SJCRH30 (cell line): Measurements from ENCODE around the gene POU4F3. TPM values are rescaled to one million over a fixed set of nuclear protein-coding genes. Genes with fewer than 3 reads are reported as not detected.
A peak's percentile ranks its signal among the peaks of the same experiment; 100 is the strongest.
"Not testable (repeated sequence)": the region's sequence is repeated elsewhere in the genome, so short reads cannot be mapped to it uniquely, and the experiment has no call there.

Source experiments
- DNase-seq, 2 experiments: peaks; one replicate each; pipeline ENCODE4 v3.0.0-alpha.2; 2015 to 2020
- H3K27ac ChIP-seq: fragments of 250-450 bp; sonication (Bioruptor Pico); 2 replicates; pipeline ENCODE4 v1.5.1; 2020; ENCODE audit warnings: mild to moderate bottlenecking, moderate library complexity
- H3K27me3 ChIP-seq: fragments of 250-450 bp; sonication (Bioruptor Pico); 2 replicates; pipeline ENCODE4 v1.5.1; 2020; ENCODE audit warnings: mild to moderate bottlenecking, moderate library complexity
- H3K36me3 ChIP-seq: fragments of 250-450 bp; sonication (Bioruptor Pico); 2 replicates; pipeline ENCODE4 v1.5.1; 2020; ENCODE audit warnings: mild to moderate bottlenecking, moderate library complexity
- H3K4me1 ChIP-seq: fragments of 250-450 bp; sonication (Bioruptor Pico); 2 replicates; pipeline ENCODE4 v1.5.1; 2020; ENCODE audit warnings: mild to moderate bottlenecking, moderate library complexity
- H3K4me3 ChIP-seq: fragments of 250-450 bp; sonication (Bioruptor Pico); 2 replicates; pipeline ENCODE4 v1.5.1; 2020; ENCODE audit warnings: mild to moderate bottlenecking, moderate library complexity
- H3K9me3 ChIP-seq: fragments of 250-450 bp; sonication (Bioruptor Pico); replicated peaks from 2 replicates; pipeline ENCODE4 v1.5.1; 2020; ENCODE audit warnings: mild to moderate bottlenecking, moderate library complexity
- total RNA-seq: library from RNA; depleted of rRNA; stranded (reverse); fragments of >200 nt; shearing (Covaris generic); gene quantifications from 2 replicates; pipeline ENCODE4 v1.2.3, GENCODE V29; 2014; rRNA removed

Gene POU4F3
- 0.13 and 0.14 TPM in 2 replicates for total RNA-seq

- no peak within 1 kb of the TSS for H3K27ac ChIP-seq
- H3K9me3 ChIP-seq: no peaks in the 10 kb centered on the region
- H3K4me1 ChIP-seq: no peaks in the 10 kb centered on the region
- H3K27me3 ChIP-seq: no peaks in the 10 kb centered on the region; the same call in none of the 2 replicates
- H3K36me3 ChIP-seq: no peaks in the 10 kb centered on the region
- no peak for DNase-seq
- H3K4me3 ChIP-seq: no peak within 1 kb of the TSS
Observed at GRCh38 chr5:146338774-146339714, at the start of gene POU4F3. Gene POU4F3, plus strand, starts transcription at chr5:146338839. Its CDS starts 274 bp downstream, at chr5:146339113.

- Histone ChIP-seq H3K4me1 (no peaks in the 10 kb centered on the region; the same call in 1 of the 2 replicates), H3K36me3 (peaks cover 14% of the 10 kb centered on the region), H3K27ac (no peak overlapping the region), H3K4me3 (no peak overlapping the region), H3K27me3 (no peaks in the 10 kb centered on the region), H3K9me3 (no peaks in the 10 kb centered on the region)
- peak in 1 of 2 experiments; percentile 17 for DNase-seq
Observed at GRCh38 chr5:146290318-146290717, 48.3 kb upstream of the POU4F3 start.

GRCh38 chr5:146291421-146292074 lies 47.1 kb upstream of the POU4F3 start:
- no peak overlapping the region for H3K4me3 ChIP-seq

GRCh38 chr5:146296245-146296644 lies 42.4 kb upstream of the POU4F3 start:
- Histone ChIP-seq H3K36me3 (no peaks in the 10 kb centered on the region), H3K27me3 (no peaks in the 10 kb centered on the region), H3K4me1 (no peaks in the 10 kb centered on the region; the same call in 1 of the 2 replicates), H3K9me3 (no peaks in the 10 kb centered on the region), H3K27ac (no peak overlapping the region), H3K4me3 (no peak overlapping the region)
- no peak for DNase-seq

More at GRCh38 chr5:146291421-146292074, 47.1 kb upstream of the POU4F3 start:
- peak; percentile 11 to 76 for DNase-seq
- Histone ChIP-seq H3K36me3 (peaks cover 7% of the 10 kb centered on the region; the same call in 1 of the 2 replicates), H3K9me3 (no peaks in the 10 kb centered on the region), H3K27ac (no peak overlapping the region), H3K27me3 (no peaks in the 10 kb centered on the region), H3K4me1 (no peaks in the 10 kb centered on the region; the same call in 1 of the 2 replicates)

- not testable (repeated sequence) for H3K36me3 ChIP-seq, DNase-seq, H3K4me1 ChIP-seq, H3K27me3 ChIP-seq, H3K9me3 ChIP-seq, H3K27ac ChIP-seq, H3K4me3 ChIP-seq
Observed at GRCh38 chr5:146298920-146299319, 39.7 kb upstream of the POU4F3 start.

- DNase-seq: no peak
- no peaks in the 10 kb centered on the region for H3K4me1 ChIP-seq
Observed at GRCh38 chr5:146301626-146302025, 37.0 kb upstream of the POU4F3 start.

GRCh38 chr5:146302406-146302805 lies 36.2 kb upstream of the POU4F3 start:
- H3K9me3 ChIP-seq: no peaks in the 10 kb centered on the region
- H3K4me3 ChIP-seq: no peak overlapping the region
- H3K4me1 ChIP-seq: no peaks in the 10 kb centered on the region
- H3K27me3 ChIP-seq: no peaks in the 10 kb centered on the region
- no peak overlapping the region for H3K27ac ChIP-seq
- DNase-seq: no peak
- no peaks in the 10 kb centered on the region for H3K36me3 ChIP-seq

More at GRCh38 chr5:146301626-146302025, 37.0 kb upstream of the POU4F3 start:
- no peak overlapping the region for H3K27ac ChIP-seq
- H3K9me3 ChIP-seq: no peaks in the 10 kb centered on the region
- H3K4me3 ChIP-seq: no peak overlapping the region
- no peaks in the 10 kb centered on the region for H3K36me3 ChIP-seq
- H3K27me3 ChIP-seq: no peaks in the 10 kb centered on the region

- DNase-seq: no peak
- H3K27me3 ChIP-seq: no peaks in the 10 kb centered on the region
- H3K4me1 ChIP-seq: no peaks in the 10 kb centered on the region
- no peak overlapping the region for H3K4me3 ChIP-seq
- H3K27ac ChIP-seq: no peak overlapping the region
- no peaks in the 10 kb centered on the region for H3K9me3 ChIP-seq
- H3K36me3 ChIP-seq: no peaks in the 10 kb centered on the region
Observed at GRCh38 chr5:146306838-146307237, 31.8 kb upstream of the POU4F3 start.

- Histone ChIP-seq H3K4me1 (no peaks in the 10 kb centered on the region), H3K9me3 (no peaks in the 10 kb centered on the region), H3K36me3 (no peaks in the 10 kb centered on the region), H3K27ac (no peak overlapping the region), H3K27me3 (no peaks in the 10 kb centered on the region), H3K4me3 (no peak overlapping the region)
- no peak for DNase-seq
Observed at GRCh38 chr5:146307796-146308195, 30.8 kb upstream of the POU4F3 start.

- Histone ChIP-seq H3K4me3 (no peak overlapping the region), H3K9me3 (no peaks in the 10 kb centered on the region), H3K36me3 (no peaks in the 10 kb centered on the region)
Observed at GRCh38 chr5:146310540-146310939, 28.1 kb upstream of the POU4F3 start.

GRCh38 chr5:146311278-146311677 lies 27.4 kb upstream of the POU4F3 start:
- Histone ChIP-seq H3K4me3 (no peak overlapping the region), H3K36me3 (no peaks in the 10 kb centered on the region)
- no peak for DNase-seq

More at GRCh38 chr5:146310540-146310939, 28.1 kb upstream of the POU4F3 start:
- H3K4me1 ChIP-seq: no peaks in the 10 kb centered on the region
- no peak for DNase-seq
- H3K27ac ChIP-seq: no peak overlapping the region
- no peaks in the 10 kb centered on the region for H3K27me3 ChIP-seq

GRCh38 chr5:146313027-146313426 lies 25.6 kb upstream of the POU4F3 start:
- no peak overlapping the region for H3K27ac ChIP-seq
- H3K4me1 ChIP-seq: no peaks in the 10 kb centered on the region
- no peaks in the 10 kb centered on the region for H3K9me3 ChIP-seq
- no peaks in the 10 kb centered on the region for H3K36me3 ChIP-seq
- H3K27me3 ChIP-seq: no peaks in the 10 kb centered on the region
- no peak for DNase-seq
- H3K4me3 ChIP-seq: no peak overlapping the region

More at GRCh38 chr5:146311278-146311677, 27.4 kb upstream of the POU4F3 start:
- Histone ChIP-seq H3K4me1 (no peaks in the 10 kb centered on the region), H3K27ac (no peak overlapping the region), H3K27me3 (no peaks in the 10 kb centered on the region), H3K9me3 (no peaks in the 10 kb centered on the region)

GRCh38 chr5:146321571-146321970 lies 17.1 kb upstream of the POU4F3 start:
- Histone ChIP-seq H3K4me1 (no peaks in the 10 kb centered on the region), H3K27ac (no peak overlapping the region), H3K4me3 (no peak overlapping the region), H3K36me3 (no peaks in the 10 kb centered on the region), H3K9me3 (no peaks in the 10 kb centered on the region), H3K27me3 (no peaks in the 10 kb centered on the region)
- no peak for DNase-seq

- Histone ChIP-seq H3K36me3 (no peaks in the 10 kb centered on the region), H3K27me3 (no peaks in the 10 kb centered on the region), H3K27ac (no peak overlapping the region)
Observed at GRCh38 chr5:146327257-146327870, 11.3 kb upstream of the POU4F3 start.

GRCh38 chr5:146327989-146328388 lies 10.7 kb upstream of the POU4F3 start:
- Histone ChIP-seq H3K9me3 (no peaks in the 10 kb centered on the region), H3K4me1 (no peaks in the 10 kb centered on the region), H3K27ac (no peak overlapping the region), H3K4me3 (no peak overlapping the region), H3K27me3 (no peaks in the 10 kb centered on the region), H3K36me3 (no peaks in the 10 kb centered on the region)
- DNase-seq: no peak

More at GRCh38 chr5:146327257-146327870, 11.3 kb upstream of the POU4F3 start:
- no peaks in the 10 kb centered on the region for H3K9me3 ChIP-seq
- H3K4me3 ChIP-seq: no peak overlapping the region
- H3K4me1 ChIP-seq: no peaks in the 10 kb centered on the region
- no peak for DNase-seq
